ENCODE measurements around the gene PLEKHG4B.

PLEKHG4B gene

DNA sequence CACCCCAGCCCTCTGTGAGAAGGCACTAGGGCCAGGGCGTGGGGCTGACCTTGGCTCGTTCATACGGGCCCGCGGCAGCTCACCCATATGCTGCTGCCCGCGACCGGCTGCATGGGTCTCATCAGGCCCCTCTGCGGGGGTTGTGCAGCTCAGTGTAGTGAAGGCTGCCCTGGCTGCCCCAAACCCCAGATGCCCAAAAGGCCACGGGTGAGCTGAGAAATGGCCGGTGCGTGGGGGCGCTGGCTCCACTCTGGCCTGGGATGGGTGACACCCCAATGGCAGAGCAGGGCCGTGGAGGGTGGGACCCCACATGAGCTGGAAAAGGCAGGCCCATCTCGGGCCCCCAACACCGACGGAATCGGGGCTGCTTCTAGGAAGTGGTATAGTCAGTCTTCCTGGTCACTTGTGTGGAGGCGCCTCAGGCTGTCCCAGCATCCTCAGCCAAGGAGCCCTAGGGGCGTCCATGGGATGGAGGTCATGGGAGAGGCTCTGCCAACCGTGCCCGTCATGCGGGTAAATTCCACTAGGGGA, 79.9 kb downstream of the PLEKHG4B start:
- DNase-seq (ENCODE audit: low read depth in 2 of 2), result no peak

DNA sequence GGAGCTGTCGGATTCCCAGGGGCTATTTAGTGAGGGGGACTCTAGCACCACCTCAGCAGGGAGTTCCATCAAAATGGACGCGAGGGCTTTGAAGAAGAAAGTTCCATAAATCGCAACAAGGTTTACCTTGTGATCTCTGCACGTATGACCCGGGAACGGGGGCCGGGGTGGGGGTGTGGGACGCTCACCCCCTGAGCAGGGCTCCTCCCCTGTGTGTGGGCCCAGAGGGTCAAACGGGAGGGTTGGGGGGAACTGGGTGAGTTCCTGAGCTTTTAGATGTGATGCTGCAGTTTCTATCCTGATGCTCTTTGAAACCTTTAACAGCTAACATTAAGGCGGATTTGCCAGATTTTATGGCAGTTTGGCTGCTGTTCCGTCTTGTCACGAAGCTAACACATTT, 80.5 kb downstream of the PLEKHG4B start:
- DNase-seq (ENCODE audit: low read depth in 2 of 2), result no peak

DNA sequence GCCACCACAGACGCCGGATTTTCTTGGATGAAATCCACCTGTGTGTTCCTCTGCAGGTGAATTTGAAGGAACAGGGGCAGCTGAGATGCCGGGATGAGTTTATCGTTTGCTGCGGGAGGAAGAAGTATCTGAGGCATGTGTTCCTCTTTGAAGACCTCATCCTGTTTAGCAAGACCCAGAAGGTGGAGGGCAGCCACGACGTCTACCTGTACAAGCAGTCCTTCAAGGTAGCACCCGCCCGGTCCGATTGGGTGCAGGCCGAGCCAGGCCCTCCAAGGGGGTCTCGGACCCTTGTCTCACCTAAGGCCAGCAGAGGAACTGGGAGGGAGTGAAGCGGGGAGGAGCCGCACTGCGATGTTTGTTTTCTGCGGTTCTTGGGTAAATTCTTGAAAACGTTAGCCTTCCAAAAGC, 80.9 kb downstream of the PLEKHG4B start:
- no peak for DNase-seq (ENCODE audit: low read depth in 2 of 2)

DNA sequence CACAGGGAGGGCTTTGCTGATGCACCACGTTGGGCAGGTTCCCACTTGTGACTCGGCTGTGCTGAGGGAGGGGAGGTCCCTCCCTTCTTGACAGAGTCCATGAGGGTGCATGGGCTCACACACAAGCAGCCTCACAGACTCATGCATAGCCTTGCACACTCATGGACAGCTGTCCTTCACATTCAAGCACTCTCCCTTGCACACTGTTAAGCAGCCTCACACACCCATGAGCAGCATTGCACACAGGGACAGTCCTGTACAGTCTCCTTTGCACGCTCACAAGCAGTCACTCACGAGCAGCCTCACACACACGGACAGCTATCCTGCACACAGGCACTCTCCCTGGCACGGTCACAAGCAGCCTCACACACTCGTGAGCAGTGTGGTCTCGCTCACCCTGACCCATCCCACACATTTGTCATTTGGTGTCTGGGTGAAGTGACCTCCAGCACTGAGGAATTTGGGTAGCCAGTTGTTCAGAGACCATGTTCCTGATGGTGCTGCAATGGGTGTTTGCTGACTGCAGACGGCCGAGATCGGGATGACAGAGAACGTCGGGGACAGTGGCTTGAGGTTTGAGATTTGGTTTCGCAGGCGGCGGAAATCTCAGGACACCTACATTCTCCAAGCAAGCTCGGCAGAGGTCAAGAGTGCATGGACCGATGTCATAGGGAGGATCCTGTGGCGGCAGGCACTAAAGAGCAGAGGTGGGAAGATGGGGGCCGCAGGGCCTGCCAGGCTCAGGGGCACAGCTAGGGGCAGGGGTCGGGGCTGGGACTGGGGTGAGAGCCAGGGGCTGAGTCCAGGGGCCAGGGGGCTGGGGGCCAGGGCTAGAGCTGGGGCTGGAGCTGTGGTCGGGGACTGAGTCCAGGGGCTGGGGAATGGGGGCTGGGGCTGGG, 81.7 kb downstream of the PLEKHG4B start:
- no peak for DNase-seq (ENCODE audit: low read depth in 2 of 2)

DNA sequence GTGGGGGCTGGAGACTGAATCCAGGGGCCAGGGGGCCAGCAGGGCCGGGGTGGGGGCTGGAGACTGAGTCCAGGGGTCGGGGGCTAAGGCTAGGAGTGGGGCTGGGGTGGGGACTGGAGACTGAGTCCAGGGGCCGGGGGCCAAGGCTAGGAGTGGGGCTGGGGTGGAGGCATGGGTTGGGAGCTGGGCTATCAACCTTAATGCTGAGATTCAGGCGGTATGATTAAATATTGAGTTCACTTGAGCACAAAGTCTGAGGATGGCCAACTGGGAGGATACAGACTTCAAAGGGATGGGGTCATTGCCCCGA, 82.3 kb downstream of the PLEKHG4B start:
- no peak for DNase-seq (ENCODE audit: low read depth in 2 of 2)

GRCh38 chr5:174876-175465, 83.0 kb downstream of the PLEKHG4B start:
- DNase-seq (ENCODE audit: low read depth in 2 of 2), result no peak

- no peak for DNase-seq (ENCODE audit: low read depth in 2 of 2)
Observed at GRCh38 chr5:176296-176823, 84.4 kb downstream of the PLEKHG4B start.

GRCh38 chr5:178110-178509, 86.1 kb downstream of the PLEKHG4B start:
- DNase-seq (ENCODE audit: low read depth in 2 of 2), result no peak

- no peak for DNase-seq (ENCODE audit: low read depth in 2 of 2)
Observed at GRCh38 chr5:179401-179800, 87.4 kb downstream of the PLEKHG4B start.

GRCh38 chr5:180286-180918, 88.4 kb downstream of the PLEKHG4B start:
- no peak for DNase-seq (ENCODE audit: low read depth in 2 of 2)

GRCh38 chr5:181160-181559, 89.2 kb downstream of the PLEKHG4B start:
- DNase-seq (ENCODE audit: low read depth in 2 of 2), result no peak

- no peak for DNase-seq (ENCODE audit: low read depth in 2 of 2)
Observed at GRCh38 chr5:181566-181965, 89.6 kb downstream of the PLEKHG4B start.

DNA sequence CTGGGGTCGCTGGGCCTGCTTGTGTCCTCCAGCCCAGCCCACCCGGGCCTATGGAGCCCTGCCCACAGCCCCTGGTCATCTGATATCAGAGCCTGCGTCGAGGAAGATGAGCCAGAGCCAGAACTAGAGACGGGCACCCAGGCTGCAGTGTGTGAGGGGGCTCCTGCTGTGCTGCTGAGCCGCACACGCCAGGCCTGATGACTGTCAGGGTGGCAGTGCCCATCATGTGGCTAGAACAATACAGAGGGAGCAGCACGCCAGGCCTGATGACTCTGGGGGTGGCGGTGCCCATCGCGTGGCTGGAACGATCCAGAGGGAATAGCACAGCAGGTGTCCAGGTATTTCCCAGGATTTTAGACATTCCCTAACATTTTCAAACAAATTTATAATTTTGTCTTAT, 90.2 kb downstream of the PLEKHG4B start:
- DNase-seq (ENCODE audit: low read depth in 2 of 2), result no peak

GRCh38 chr5:184471-184870, 92.5 kb downstream of the PLEKHG4B start:
- DNase-seq (ENCODE audit: low read depth in 2 of 2), result no peak

DNA sequence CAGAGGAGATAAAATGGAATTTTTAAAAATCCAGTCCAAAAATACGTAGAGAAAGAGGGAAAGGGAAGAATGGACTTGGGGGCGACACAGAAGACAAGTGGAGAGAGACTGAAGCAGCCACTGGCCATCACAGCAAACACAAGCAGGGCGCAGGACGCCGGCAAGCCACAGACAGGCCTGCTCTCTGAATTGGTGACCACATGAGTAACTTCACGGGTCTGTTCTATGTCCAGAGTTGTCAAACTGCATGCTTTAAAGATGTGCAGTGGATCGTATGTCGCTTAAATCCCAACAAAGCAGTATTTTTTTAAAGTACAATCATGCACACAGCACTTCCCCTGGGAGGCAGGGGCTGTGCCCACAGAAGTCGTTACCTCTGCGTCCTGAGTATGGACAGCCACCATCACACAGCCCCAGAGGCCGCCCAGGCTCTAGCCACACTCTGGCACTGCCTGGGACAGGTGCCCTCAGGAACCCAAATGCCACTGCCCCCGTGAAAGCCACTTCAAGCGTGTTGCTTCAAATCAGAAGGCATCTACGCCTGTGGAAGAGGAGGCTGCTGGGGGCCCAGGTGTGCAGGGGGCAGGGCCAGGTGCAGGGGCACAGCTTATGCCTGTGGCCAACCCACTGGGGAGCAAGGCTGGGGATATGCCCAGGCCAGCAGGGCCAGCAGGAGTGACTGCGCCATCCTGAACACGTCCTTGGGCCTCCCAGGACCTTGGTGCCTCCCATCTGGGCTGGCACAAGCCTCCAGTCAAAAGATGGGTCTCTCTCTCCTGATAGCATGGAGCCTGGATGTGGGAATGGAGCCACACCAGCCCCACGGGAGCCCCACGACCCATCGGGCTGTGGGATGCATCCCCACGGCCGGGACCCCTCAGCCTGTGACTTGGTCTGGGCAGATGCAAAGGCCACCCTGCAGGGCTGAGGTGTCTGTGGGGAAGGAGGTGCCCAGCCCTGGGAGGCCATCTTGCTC, 93.4 kb downstream of the PLEKHG4B start:
- DNase-seq (ENCODE audit: low read depth in 2 of 2), result no peak

DNA sequence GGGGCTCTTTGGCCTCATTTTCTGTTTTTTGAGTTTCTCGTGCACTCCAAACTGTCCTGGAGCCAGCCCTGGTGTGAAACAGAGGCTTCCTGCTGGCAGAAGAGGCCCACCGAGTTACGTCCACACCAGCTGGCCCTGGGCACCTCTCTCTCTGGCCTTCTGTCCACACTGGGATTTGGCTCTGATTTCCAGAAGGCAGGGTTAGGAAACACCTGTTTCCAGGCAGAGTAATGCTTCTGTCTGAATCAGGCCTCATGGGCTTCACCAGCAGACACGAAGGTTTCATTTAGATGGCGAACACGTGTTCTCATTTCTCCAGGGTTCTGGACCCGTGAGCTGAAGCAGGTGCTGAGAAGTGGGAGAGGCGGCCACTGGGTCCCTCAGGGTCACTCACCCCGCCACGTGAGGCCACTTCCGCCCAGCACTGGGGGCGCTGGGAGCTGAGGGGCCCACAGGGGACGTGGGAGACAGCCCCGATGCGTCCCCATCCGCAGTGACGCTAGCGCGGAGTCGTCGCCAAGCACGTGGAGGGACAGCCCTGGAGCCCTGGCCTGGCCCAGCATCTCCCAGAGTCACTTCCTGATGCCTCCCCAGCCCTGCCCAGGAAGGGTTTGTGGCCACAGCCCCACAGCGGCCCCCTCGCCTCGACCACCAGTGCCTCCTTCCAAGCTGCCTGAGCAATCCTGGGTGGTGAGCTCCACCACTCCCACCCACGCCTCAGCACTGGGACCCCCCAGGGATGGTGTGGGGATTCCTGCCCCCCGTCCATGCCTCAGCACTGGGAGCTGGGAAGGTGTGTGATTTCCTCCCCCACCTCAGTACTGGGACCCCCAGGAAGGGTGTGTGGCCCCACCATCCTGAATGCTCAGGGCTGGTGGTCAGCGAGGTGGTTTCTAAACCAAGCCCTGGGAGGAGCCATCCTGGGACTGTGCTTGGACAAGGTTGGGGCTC, 94.4 kb downstream of the PLEKHG4B start:
- DNase-seq (ENCODE audit: low read depth in 2 of 2), result no peak

GRCh38 chr5:187042-187431, 95.1 kb downstream of the PLEKHG4B start:
- no peak for DNase-seq (ENCODE audit: low read depth in 2 of 2)

GRCh38 chr5:187617-188451, 95.9 kb downstream of the PLEKHG4B start:
- DNase-seq (ENCODE audit: low read depth in 2 of 2), result no peak

Data from stimulated activated CD8-positive, alpha-beta memory T cell treated with anti-CD3 and anti-CD28 coated beads, Interleukin-15, amount 100 ng/mL, for 48 hours (primary cell).